Measurements from ENCODE around the gene PRAC2.
"Not testable (repeated sequence)": the region's sequence is repeated elsewhere in the genome, so short reads cannot be mapped to it uniquely, and the experiment has no call there.

Gene PRAC2

DNA sequence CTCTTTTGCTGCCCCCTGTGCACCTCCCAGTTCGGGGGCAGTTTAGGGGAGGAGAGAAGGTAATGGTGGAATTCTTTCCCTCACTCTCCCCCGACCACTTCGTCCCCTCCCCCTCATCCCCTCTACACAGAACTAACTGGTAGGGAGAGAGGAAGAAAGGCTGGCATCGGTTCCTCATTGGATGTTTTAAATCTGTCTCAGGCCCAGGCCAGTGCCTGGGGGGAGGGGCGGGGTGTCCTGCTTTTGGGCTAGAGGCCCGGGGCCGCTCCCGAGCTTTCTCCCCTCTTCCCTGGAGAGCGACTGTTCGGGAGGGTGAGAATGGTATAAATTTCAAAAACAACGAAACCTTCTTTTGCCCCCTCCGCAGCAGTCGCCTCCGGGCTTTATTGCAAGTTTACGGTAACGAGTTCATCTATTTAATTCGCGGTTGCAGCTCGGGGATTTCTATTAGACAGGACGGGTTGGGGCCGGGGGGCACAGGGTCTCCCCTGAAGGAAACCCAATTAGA is at the start of gene PRAC2:
Gene PRAC2 (plus strand): TSS at position 271 of the 508 bp plus-strand sequence. CDS start 1,226 bp downstream, outside the sequence.
- no peak for DNase-seq

DNA sequence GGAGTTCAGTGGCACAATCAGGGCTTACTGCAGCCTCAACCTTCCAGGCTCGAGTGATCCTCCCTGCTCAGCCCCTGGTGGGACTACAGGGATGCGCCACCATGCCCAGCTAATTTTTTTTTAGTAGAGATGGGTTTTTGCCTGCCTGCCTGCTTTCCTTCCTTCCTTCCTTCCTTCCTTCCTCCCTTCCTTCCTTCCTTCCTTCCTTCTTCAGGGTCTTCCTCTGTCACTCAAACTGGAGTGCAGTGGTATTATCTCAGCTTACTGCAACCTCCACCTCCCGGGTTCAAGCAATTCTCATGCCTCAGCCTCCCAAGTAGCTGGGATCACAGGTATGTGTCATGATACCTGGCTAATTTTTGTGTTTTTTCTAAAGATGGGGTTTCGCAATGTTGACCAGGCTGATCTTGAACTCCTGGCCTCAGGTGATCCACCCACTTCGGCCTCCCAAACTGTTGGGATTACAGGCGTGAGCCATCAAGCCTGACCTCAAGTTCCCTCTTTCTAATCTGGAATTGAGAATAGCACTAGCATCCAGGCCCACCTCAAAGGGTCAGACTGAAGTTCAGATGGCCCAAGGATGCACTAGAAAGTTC is 45.9 kb upstream of the PRAC2 start:
- DNase-seq = no peak

DNA sequence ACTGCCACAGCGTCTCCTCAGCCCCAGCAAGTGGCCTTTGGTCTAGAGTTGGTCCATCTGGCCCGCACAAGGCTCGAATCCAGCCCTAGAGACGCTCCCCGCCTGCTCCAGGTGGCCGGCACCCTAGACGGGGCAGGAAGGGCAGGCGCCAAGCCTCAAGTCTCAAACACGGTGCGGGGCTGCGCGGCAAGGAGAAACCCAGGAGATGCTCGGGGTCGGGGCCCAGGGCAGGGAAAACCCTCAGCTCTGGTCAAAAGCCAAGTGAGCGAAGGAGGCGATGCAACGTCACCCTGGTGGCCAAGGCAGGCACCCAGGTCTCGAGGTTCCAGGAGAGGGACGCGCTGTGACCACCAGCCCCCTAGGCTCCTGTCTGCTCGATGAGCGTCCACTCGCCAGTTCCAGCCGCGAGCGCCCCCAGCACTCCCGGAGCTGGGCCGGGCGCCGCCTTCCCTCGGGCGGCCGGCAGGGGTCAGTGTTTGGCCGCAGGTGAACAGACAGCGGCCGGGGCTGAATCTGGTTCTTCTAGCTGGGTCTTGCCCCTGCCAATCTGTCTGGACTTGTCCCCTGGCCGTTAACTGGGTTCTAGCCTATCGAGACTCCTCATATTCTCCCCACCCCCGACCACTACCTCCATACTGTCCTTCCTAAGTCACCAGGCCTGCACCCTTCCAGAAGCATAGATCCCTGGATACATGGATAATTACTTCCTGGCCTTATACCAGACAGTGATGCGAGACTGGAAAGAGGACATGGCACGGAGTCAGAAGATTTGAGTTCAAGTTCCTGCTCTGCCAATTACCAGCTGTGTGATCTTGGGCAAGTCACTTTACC is 44.6 kb upstream of the PRAC2 start:
- DNase-seq = peak; percentile 59 to 79 (median 70)

DNA sequence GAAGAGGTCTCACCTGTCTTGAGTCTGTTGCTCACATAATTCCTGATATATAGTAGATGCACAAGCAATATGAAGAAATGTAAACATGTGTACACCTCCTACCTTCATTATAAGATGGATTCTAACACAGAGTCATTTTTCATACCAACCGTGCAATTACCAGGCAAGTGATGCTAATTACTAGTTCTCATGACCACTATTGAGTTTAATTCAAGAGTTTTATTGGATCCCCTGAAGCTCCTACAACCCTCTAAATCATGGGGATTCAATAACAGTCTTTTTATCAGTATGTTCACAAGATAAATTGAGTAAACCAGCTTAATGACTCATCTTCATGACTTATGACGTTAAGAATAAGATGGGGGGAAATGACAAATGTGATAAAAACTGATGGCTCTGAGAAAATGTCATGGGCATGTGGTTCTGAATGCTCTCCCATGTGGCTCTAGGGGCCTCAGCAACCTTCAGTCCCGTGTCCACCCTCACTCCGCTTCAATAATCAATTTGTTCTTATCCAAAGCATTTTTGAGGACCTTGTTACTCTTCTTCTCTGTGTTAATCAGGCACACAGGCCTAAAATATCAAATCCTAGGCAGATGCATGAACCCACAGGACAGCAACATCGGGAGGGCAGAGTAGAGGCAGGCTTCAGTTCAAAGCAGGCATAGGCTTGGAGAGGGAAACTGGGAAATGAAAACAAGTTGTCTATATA is 43.4 kb upstream of the PRAC2 start:
- DNase-seq = peak in 2 of 3 experiments; percentile 6 to 61

DNA sequence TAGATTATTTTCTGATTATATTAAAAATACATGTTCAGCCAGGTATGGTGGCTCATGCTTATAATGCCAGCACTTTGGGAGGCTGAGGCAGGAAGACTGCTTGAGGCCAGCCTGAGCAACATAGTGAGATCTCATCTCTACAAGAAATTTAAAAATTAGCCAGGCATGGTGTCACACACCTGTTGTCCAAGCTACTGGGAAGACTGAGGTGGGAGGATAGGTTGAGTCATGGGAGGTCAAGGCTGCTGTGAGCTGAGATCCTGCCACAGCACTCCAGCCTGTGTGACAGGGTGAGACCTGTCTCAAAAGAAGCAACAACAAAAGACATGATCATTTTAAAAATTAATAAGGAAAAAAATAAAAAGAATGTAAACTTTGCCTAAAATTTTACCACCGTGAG is 41.4 kb upstream of the PRAC2 start:
- no peak for DNase-seq

DNA sequence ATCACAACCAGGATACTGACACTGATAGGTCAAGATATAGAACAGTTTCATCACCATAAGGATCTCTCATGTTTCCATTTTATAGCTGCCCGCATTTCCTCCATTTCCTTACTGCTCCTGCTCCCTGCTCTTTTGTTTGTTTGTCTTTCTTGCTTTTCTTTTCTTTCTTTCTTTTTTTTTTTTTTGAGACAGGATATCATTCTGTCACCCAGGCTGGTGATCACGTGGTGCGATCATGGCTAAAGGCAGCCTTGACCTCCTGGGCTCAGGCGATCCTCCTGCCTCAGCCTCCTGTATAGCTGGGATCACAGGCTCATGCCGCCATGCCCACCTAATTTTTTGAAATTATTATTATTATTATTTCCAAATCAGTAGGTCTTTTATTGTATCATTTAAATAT is 32.3 kb upstream of the PRAC2 start:
- DNase-seq = no peak

DNA sequence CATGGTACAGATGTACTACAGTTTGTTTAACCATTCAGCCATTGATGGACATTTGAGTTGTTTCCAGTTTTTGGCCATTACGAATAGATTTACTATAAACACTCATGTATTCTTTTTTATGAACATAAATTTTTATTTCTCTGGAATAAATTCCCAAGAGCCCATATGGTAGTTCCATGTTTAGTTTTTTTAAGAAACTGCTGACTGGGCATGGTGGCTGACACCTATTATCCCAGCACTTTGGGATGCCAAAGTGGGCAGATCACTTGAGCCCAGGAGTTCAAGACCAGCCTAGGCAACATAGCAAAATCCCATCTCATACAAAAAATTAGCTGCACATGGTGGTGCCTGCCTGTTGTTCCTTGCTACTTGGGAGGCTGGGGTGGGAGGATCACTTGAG is 30.9 kb upstream of the PRAC2 start:
- no peak for DNase-seq

DNA sequence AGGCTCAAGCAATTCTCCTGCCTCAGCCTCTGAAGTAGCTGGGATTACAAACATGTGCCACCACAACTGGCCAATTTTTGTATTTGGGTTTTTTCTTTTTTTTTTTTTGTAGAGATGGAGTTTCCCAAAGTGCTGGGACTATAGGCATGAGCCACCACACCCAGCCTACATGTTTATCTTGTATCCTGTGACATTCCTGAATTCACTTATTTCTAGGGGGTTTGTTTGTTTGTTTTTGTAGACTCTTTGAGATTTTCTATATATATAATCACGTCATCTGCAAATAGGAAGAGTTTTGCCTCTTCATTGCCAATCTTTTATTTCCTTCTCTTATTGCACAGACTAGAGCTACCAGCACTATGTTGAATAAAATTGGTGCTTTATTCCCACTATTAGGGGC is 29.8 kb upstream of the PRAC2 start:
- DNase-seq = no peak

DNA sequence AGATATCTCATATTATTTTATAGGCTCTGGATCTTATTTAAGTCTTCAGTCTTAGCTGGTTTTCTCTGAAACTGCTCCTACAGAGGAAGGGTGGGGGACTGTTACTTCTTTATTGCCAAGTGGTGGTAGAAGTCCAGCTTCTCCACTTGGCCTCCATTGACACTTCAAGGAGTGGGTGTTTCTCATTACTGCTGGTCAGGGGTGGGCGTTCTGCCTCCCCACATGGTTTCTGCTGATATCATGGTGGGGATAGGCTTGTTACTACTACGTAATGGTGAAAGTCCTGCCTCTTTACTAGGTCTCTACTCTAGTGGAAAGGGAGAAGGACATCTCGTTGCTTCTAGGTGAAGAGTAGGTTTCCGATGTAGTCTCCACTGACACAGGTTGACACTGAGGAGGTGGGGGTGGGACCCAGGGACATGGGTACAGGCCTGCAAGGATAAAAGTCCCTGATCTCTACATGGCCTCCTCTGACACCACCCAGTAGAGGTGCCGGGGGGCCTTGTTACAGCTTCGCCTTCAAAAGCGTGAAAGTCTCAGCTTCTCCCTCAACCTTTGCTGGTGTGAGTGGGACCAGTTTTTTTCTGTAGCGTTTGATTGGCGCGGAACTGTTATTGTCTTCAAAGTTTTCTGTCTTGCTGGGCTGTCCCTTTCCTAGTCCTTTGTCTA is 21.0 kb upstream of the PRAC2 start:
- no peak for DNase-seq

DNA sequence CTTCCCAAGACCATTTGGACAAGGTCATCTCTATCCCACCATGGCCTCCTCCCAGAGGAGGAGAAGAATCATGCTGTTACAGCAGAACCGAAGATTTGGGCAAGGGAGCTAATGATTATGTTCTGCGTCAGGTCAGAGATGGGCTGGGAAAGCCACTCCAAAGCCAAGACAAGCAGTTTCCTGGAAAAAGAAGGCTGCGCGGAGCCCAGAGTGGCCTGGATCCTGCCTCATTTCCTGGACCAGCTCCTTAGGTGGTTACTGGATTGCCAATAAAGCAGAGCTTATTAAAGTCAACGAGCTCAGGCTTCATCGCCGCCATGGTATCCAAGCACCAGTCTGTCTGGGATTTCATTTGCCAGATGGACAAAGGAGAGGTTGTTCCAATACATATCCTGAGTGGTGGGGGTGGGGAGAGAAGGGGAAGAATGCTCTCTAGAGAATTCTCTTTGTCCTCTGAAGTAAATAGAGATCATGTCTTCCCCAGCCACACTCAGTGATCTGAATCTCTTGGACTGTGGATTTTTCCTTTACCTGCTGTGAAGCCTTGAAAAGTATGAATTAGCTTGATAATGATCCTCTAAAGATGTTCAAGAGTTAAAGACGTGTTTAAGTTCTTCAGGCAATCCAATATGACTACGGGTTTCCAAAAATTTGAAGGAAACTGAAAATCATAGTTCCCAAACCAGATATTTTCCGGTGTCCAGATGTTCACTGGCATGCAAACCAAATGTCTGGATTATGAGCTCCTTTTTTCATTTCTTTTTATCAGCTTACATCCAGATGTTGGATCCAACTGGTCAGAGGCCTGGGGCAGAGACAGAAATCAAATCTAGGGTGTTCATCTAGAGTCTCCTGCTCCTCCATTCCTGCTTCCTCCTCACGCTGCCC is 18.4 kb upstream of the PRAC2 start:
- peak; percentile 11 to 79 (median 63) for DNase-seq

DNA sequence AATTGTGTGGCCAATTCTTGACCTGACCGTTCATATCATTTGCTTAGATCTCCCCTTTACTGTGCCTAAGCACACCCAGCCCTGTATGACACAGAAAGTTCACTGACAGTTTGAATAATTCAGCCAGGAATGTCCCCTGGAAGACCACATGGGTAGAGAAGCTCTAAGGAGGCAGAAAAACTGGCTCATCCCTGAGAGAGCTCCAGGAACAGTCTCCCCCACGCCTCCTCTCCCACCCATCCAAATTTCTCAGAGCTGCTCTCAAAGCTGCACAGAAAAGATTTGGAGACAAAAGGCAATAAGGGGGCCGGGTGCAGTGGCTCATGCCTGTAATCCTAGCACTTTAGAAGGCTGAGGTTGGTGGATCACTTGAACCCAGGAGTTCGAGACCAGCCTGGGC is 11.9 kb upstream of the PRAC2 start:
- no peak for DNase-seq

DNA sequence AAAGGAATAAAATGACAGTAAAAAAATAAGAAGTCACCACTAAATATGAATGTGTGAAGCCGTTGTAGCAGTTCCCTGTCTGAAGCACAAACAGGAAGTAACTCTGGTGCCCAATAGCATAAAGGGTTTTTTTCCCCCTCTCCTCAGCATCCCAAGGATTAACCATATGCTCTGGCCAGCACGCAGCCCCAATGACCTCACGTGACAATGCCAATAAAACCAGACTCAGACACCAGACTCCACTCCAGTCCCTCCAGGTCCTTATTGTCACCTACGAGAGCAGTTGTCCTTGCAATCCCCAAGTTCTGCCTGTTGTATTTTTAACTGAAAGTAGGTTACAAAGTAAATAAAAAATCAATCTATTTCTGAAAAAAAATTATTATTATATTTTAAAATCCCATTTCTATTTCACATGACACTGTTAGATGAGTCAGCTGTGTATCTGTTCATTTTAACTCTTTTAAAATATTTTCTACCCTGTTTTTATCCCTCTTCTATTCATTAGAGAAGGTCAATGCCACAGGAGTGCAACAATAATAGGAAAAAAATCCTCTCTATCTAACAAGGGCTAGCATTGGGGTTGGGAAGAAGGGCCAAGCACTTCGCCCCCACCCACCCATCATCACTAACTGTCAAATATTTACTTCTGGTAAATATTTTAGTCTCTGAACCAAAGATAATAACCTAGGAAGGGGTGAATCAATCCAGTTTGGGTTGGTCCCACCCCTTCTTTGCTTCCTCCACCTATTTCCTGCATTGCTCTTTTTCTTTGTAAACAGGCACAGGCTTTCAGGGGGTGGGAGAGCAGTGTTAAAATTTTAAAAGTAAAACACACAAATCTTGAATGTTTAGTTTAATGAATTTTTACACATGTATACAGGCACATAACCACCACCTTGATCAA is 7.2 kb upstream of the PRAC2 start:
- peak in 1 of 3 experiments; percentile 9 for DNase-seq

DNA sequence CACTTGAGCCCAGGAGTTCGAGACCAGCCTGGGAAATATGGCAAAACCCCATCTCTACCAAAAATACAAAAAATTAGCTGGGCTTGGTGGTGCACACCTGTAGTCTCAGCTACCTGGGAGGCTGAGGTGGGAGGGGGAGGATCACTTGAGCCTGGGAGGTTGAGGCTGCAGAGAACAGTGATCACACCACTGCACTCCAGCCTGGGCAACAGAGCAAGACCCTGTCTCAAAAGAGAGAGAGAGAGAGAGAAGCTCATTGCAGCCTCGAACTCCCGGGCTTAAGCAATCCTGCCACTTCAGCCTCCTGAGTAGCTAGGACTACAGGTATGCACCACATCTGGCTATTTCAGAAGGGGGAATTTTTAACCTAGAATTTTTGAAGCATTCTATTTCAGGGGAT is 6.4 kb upstream of the PRAC2 start:
- not testable (repeated sequence) for DNase-seq

DNA sequence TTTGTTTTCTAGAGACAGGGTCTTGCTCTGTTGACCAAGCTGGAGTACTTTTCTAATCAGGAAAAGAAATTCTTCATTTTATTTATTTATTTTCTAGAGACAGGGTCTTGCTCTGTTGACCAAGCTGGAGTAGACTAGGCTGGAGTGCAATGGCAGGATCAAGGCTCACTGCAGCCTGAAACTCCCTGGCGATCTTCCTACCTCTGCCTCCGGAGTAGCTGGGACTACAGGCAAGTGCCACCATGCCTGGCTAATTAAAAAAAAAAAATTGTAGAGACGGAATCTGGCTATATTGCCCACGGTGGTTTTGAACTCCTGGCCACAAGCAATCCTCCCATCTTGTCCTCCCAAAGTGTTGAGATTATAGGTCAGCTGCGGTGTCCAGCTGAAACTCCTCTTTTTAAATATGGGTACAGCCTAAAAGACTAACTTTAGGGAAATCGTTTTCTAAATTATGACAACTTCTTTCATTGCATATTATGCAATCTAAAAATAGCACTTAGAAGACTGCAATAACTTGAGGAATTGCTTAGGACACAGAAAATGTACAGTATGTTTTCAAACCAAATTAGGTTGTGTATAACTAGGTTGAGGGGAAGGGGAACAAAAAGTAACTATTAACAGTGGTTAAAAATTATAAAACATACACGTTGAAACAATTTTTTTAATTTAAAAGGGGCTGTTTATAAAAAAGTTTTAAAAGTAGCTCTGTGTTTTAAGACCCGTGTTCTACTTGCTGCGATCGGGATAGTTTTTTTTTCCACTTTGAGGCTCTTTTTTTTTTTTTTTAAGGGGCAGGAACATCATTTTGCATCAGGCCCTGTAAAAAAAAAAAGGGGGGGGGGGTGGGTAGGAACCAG is 5.4 kb upstream of the PRAC2 start:
- DNase-seq = no peak

DNA sequence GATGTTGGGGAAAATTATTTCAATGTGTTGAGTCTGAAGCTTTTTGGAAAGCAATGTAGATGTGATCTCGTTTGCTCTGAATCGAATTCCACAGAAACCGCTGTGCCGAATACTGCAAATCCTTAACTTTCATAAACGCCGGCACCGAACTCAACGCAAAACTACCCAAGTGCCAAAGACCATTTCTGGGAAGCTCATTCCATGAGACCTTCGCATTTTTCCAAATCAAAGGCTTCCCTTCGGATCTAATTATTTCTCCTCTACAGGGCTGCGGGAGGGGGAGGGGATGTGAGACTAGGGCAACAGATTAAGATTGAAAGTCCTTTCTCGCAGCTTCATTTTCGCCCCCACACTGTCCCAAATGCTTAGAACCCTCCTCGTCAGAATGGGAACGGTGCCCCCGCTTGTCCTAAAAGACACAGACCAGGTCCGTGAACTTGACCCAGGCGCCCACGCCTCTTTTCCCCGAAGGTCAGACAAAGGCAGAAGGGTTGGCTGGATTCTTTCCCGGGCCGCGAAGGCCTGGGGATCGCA is 4.7 kb upstream of the PRAC2 start:
- DNase-seq = no peak

DNA sequence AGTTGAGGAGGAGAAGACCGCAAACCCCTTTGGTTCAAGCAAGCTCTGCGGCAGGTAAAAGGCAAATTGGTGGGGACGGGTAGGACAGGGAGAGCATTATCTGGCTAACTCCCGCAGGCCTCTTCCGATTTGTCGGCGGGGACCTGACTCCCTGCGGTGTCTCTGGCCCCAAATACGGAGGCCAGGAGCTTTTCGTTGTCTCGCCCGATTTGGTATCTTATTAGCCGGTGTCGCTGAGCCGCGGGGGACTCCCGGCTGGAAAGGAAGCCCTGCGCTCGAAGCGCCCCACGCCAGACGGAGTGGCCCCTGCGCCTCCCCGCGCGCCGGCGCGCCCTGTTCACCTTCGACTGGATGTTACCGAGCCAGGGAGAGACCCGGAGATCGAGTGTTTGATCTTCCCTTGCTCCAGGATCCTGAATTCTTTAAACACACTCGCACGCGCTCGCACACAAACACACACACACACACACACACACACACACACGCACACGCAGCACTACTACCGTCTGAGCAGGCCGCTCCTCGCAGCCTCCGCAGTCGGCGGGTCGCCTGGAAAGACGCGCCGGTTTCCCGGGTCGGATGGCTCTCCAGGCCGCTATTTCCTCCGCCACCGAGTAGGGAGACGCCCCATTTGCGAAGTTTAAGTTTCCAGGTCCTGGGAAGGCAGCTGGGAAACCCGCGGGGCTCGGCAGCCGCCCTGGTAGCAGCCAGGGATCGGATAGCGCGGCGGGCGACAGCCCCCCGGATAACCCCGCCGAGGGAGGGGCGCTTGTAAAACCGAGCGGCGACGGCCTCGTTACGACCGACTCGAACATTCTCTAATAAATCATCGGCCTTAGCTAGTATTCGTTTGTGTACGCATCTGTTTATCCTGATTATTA is 4.0 kb upstream of the PRAC2 start:
- no peak for DNase-seq

DNA sequence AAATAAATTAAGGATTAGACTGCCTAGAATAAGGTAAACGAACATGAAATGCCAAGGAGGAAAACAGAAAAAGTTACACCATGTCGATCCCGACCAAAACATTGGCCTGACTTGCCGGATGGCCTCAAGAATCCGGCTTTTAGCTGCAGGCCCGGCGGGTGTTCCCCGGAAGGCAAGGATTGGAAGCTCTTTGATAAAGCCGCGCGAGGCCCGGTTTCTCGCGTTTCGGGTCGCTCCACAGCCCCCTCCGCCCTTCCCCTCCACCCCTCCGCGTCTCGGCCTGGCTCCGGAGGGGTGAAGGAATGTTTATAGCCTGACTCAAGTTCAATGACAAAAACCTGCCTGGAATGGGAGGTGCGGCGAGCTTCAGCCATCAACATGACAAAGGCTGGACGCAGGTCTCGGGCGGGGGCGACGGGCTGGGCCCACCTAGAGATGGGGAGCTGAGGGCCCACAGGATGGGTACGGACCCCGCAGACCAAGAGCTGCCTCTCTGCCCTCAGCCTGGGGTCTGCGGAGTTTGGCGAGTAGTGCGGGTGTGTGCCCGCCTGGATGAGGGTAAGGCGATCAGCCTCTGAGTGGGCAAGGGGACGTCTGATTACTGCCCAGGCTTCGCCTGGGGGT is 3.2 kb upstream of the PRAC2 start:
- DNase-seq = no peak
